ENCODE measurements around the gene ATG2A.

DNA sequence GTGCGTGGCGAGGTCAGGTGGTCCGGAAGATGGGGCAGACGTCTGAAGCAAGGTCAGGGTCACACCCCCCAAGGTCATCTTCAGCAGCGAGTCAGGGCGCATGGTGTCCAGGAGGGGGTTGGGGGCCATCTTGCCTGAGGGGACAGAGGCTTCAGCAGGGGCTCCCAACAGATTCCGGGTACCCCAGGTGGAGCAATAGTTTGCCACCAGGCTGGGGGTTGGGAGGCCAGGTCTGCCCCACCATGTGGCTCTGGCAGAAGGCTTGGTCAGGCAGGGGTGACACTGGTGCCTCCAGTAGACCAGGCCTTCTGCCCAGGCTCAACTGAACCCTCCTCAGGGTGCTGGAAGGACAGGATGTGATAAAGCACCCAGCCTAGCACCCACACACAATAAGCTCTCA, 5.9 kb downstream of the ATG2A start:
- TF ChIP-seq, protein P1, sequence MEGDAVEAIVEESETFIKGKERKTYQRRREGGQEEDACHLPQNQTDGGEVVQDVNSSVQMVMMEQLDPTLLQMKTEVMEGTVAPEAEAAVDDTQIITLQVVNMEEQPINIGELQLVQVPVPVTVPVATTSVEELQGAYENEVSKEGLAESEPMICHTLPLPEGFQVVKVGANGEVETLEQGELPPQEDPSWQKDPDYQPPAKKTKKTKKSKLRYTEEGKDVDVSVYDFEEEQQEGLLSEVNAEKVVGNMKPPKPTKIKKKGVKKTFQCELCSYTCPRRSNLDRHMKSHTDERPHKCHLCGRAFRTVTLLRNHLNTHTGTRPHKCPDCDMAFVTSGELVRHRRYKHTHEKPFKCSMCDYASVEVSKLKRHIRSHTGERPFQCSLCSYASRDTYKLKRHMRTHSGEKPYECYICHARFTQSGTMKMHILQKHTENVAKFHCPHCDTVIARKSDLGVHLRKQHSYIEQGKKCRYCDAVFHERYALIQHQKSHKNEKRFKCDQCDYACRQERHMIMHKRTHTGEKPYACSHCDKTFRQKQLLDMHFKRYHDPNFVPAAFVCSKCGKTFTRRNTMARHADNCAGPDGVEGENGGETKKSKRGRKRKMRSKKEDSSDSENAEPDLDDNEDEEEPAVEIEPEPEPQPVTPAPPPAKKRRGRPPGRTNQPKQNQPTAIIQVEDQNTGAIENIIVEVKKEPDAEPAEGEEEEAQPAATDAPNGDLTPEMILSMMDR (IDR thresholded peaks at IDR 0.05; ENCODE audit: poor library complexity): no peak
- TF ChIP-seq EZH2phosphoT487 (IDR thresholded peaks at IDR 0.05; ENCODE audit: low read depth, severe bottlenecking, unreplicated experiment): no peak
- TF ChIP-seq EZH2 (IDR thresholded peaks at IDR 0.05; ENCODE audit: borderline replicate concordance): no peak
